Natural killer cell (primary cell): ENCODE results near the gene HOXC4. TPM values are rescaled to one million over a fixed set of nuclear protein-coding genes. Genes with fewer than 3 reads are reported as not detected.

Experiments used
- ATAC-seq, 3 donors: fragments of 150-1000 bp in 2 of 3; fragments of 200-7000 bp in 1 of 3; cut with Tn5 transposase; 1 replicate in 1 of 3; 2 replicates in 2 of 3; pipeline ENCODE4 v1.10.0; 2021; ENCODE audit warnings: mild to moderate bottlenecking in 2 of 3, moderate library complexity in 2 of 3
- DNase-seq, 2 donors: peaks; one replicate each; pipeline versions ENCODE4 v3.0.0 to v3.0.0-alpha.2; 2013 to 2021; ENCODE audit warnings: mixed read lengths in 1 of 2
- H3K27ac ChIP-seq: one replicate; pipeline ENCODE4 v1.5.1; 2013; ENCODE audit warnings: mild to moderate bottlenecking, low read length
- H3K27me3 ChIP-seq: one replicate; pipeline ENCODE4 v1.6.1; 2013; ENCODE audit warnings: low read length; ENCODE audit not compliant: control insufficient read depth, insufficient read depth
- H3K36me3 ChIP-seq: one replicate; pipeline ENCODE4 v1.6.1; 2013; ENCODE audit warnings: low read length; ENCODE audit not compliant: control insufficient read depth, insufficient read depth
- H3K4me1 ChIP-seq: one replicate; pipeline ENCODE4 v1.6.1; 2013; ENCODE audit warnings: low read length; ENCODE audit not compliant: control insufficient read depth, insufficient read depth
- H3K4me3 ChIP-seq: one replicate; pipeline ENCODE4 v1.5.1; 2013; ENCODE audit warnings: low read length
- H3K9me3 ChIP-seq: one replicate; pipeline ENCODE4 v1.6.1; 2013; ENCODE audit warnings: low read length; ENCODE audit not compliant: control insufficient read depth, insufficient read depth
- H3K27ac Mint-ChIP-seq, 2 donors: one replicate each; pipeline ENCODE4 v1.8.0; 2022; ENCODE audit warnings: mild to moderate bottlenecking in 2 of 2, mixed read lengths in 2 of 2, moderate library complexity in 1 of 2
- H3K27me3 Mint-ChIP-seq, 2 donors: one replicate each; pipeline ENCODE4 v1.8.0; 2022; ENCODE audit warnings: low read depth in 2 of 2, mixed read lengths in 2 of 2
- H3K36me3 Mint-ChIP-seq: one replicate; pipeline ENCODE4 v1.8.0; 2022; ENCODE audit warnings: mixed read lengths
- H3K4me1 Mint-ChIP-seq, 2 donors: one replicate each; pipeline ENCODE4 v1.8.0; 2022; ENCODE audit warnings: mixed read lengths in 2 of 2
- H3K4me3 Mint-ChIP-seq: one replicate; pipeline ENCODE4 v1.8.0; 2022; ENCODE audit warnings: mild to moderate bottlenecking, moderate library complexity, mixed read lengths
- H3K9me3 Mint-ChIP-seq, 2 donors: one replicate each; pipeline ENCODE4 v1.8.0; 2022; ENCODE audit warnings: mixed read lengths in 2 of 2
- WGBS: methylation state at CpG from one replicate; pipeline ENCODE4 v1.1.7; 2013; ENCODE audit warnings: missing lambda C conversion rate; ENCODE audit not compliant: insufficient coverage; 5-methylcytosine and 5-hydroxymethylcytosine counted together
- intact Hi-C: fragments of 100-400 bp; cut with micrococcal nuclease; formaldehyde crosslinking; loops from one replicate; pipeline ENCODE4 v1.14.2; 2022
- total RNA-seq, 4 donors: library from RNA; stranded (reverse); fragments of 120-200 nt in 1 of 4; gene quantifications; one replicate each; pipeline versions ENCODE4 v1.2.3 to v1.2.4, GENCODE V29; 2013 to 2022
- TF ChIP-seq, protein P1 (sequence below): fragments of 200-600 bp; IDR thresholded peaks from one replicate; pipeline ENCODE4 v1.8.0; 2022; ENCODE audit warnings: antibody characterized with exemption

Gene HOXC4
- total RNA-seq, 3 donors from 2014 or later (not counting 1 experiment from before 2014, with no cell fraction given), result 0.95 to 3.2 (median 1.8) TPM

DNA sequence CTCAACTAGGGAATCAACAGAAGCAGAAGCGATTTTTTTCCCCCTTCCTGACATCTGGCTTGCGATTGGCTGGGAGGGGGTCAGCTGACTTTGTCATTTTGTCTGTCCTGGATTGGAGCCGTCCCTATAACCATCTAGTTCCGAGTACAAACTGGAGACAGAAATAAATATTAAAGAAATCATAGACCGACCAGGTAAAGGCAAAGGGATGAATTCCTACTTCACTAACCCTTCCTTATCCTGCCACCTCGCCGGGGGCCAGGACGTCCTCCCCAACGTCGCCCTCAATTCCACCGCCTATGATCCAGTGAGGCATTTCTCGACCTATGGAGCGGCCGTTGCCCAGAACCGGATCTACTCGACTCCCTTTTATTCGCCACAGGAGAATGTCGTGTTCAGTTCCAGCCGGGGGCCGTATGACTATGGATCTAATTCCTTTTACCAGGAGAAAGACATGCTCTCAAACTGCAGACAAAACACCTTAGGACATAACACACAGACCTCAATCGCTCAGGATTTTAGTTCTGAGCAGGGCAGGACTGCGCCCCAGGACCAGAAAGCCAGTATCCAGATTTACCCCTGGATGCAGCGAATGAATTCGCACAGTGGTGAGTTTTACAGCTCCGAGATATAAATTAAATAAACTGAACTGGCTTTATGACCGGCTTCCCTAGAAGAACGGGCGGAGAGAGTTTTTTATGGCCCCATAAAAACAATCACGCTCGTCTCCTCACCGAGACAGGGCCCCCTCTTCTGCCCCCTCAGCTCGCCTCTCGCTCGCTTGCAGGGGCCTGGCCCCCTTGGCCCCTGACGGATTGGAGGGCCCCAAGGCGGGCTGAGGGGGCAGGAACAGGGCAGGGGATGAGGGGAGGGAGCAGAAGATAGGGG lies 25.1 kb upstream of the HOXC4 start, which contains the start of gene HOXC6:
HOXC6 (plus strand) TSS at position 127 of the 888 bp plus-strand sequence; CDS start at position 209, 82 bp downstream.
- WGBS, result 8% methylated on average over 34 of the region's 36 CpGs
- Histone ChIP-seq H3K9me3 (peaks cover 9% of the 10 kb centered on the region), H3K4me1 (peaks cover 14% of the 10 kb centered on the region), H3K27me3 (peaks cover 82% of the 10 kb centered on the region), H3K36me3 (no peaks in the 10 kb centered on the region), H3K4me3 (no peak within 1 kb of the TSS), H3K27ac (no peak within 1 kb of the TSS)
- TF ChIP-seq, protein P1, sequence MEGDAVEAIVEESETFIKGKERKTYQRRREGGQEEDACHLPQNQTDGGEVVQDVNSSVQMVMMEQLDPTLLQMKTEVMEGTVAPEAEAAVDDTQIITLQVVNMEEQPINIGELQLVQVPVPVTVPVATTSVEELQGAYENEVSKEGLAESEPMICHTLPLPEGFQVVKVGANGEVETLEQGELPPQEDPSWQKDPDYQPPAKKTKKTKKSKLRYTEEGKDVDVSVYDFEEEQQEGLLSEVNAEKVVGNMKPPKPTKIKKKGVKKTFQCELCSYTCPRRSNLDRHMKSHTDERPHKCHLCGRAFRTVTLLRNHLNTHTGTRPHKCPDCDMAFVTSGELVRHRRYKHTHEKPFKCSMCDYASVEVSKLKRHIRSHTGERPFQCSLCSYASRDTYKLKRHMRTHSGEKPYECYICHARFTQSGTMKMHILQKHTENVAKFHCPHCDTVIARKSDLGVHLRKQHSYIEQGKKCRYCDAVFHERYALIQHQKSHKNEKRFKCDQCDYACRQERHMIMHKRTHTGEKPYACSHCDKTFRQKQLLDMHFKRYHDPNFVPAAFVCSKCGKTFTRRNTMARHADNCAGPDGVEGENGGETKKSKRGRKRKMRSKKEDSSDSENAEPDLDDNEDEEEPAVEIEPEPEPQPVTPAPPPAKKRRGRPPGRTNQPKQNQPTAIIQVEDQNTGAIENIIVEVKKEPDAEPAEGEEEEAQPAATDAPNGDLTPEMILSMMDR, result no peak
- ATAC-seq (no peak), DNase-seq (peak in 1 of 2 donors; percentile 25)
- H3K4me3 Mint-ChIP-seq, result no peak within 1 kb of the TSS
- peaks cover 78 to 93% of the 10 kb centered on the region in 2 donors for H3K27me3 Mint-ChIP-seq
- peaks cover 10 to 17% of the 10 kb centered on the region in 2 donors for H3K4me1 Mint-ChIP-seq
- H3K9me3 Mint-ChIP-seq, result peaks cover 0 to 2% of the 10 kb centered on the region in 2 donors
- no peak within 1 kb of the TSS for H3K27ac Mint-ChIP-seq
- intact Hi-C loops, result no loop called here
- H3K36me3 Mint-ChIP-seq, result no peaks in the 10 kb centered on the region

DNA sequence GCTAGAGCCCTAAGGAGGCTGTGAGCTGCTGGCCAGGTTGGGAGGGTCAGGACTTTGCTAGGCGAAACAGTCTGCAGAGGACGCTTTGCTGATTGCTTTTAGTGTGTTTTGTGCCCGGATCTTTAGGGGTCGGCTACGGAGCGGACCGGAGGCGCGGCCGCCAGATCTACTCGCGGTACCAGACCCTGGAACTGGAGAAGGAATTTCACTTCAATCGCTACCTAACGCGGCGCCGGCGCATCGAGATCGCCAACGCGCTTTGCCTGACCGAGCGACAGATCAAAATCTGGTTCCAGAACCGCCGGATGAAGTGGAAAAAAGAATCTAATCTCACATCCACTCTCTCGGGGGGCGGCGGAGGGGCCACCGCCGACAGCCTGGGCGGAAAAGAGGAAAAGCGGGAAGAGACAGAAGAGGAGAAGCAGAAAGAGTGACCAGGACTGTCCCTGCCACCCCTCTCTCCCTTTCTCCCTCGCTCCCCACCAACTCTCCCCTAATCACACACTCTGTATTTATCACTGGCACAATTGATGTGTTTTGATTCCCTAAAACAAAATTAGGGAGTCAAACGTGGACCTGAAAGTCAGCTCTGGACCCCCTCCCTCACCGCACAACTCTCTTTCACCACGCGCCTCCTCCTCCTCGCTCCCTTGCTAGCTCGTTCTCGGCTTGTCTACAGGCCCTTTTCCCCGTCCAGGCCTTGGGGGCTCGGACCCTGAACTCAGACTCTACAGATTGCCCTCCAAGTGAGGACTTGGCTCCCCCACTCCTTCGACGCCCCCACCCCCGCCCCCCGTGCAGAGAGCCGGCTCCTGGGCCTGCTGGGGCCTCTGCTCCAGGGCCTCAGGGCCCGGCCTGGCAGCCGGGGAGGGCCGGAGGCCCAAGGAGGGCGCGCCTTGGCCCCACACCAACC lies 23.9 kb upstream of the HOXC4 start:
- TF ChIP-seq, protein P1, result no peak
- H3K27me3 Mint-ChIP-seq, result peaks cover 77 to 93% of the 10 kb centered on the region in 2 donors
- intact Hi-C loops, result loop anchor here (5.0 to 10.0 kb wide), 2 partner anchors 32 to 55 kb away; no protein-coding TSS in a partner anchor
- ATAC-seq, result no peak
- 22% methylated on average over 44 of the region's 53 CpGs for WGBS
- peaks cover 26% of the 10 kb centered on the region for H3K4me1 ChIP-seq
- no peak overlapping the region for H3K27ac ChIP-seq
- H3K4me3 ChIP-seq, result no peak overlapping the region
- H3K4me3 Mint-ChIP-seq, result no peak overlapping the region
- H3K9me3 Mint-ChIP-seq, result peaks cover 0 to 2% of the 10 kb centered on the region in 2 donors
- no peaks in the 10 kb centered on the region for H3K36me3 ChIP-seq
- peaks cover 82% of the 10 kb centered on the region for H3K27me3 ChIP-seq
- peaks cover 9% of the 10 kb centered on the region for H3K9me3 ChIP-seq
- no peaks in the 10 kb centered on the region for H3K36me3 Mint-ChIP-seq
- H3K4me1 Mint-ChIP-seq, result peaks cover 19 to 27% of the 10 kb centered on the region in 2 donors
- no peak overlapping the region for H3K27ac Mint-ChIP-seq
- DNase-seq, result no peak

DNA sequence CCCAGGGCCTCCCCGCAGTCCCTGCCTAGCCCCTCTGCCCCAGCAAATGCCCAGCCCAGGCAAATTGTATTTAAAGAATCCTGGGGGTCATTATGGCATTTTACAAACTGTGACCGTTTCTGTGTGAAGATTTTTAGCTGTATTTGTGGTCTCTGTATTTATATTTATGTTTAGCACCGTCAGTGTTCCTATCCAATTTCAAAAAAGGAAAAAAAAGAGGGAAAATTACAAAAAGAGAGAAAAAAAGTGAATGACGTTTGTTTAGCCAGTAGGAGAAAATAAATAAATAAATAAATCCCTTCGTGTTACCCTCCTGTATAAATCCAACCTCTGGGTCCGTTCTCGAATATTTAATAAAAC lies 23.2 kb upstream of the HOXC4 start:
- no peak overlapping the region for H3K4me3 ChIP-seq
- ATAC-seq, result no peak
- peaks cover 23 to 32% of the 10 kb centered on the region in 2 donors for H3K4me1 Mint-ChIP-seq
- no peak overlapping the region for H3K27ac Mint-ChIP-seq
- peaks cover 0 to 2% of the 10 kb centered on the region in 2 donors for H3K9me3 Mint-ChIP-seq
- H3K4me1 ChIP-seq, result peaks cover 29% of the 10 kb centered on the region
- H3K9me3 ChIP-seq, result peaks cover 9% of the 10 kb centered on the region
- H3K27me3 Mint-ChIP-seq, result peaks cover 79 to 93% of the 10 kb centered on the region in 2 donors
- no peaks in the 10 kb centered on the region for H3K36me3 ChIP-seq
- no peaks in the 10 kb centered on the region for H3K36me3 Mint-ChIP-seq
- TF ChIP-seq, protein P1, result no peak
- peaks cover 86% of the 10 kb centered on the region for H3K27me3 ChIP-seq
- intact Hi-C loops, result loop anchor here (5.0 to 10.0 kb wide), 2 partner anchors 33 to 54 kb away; no protein-coding TSS in a partner anchor
- no peak overlapping the region for H3K27ac ChIP-seq
- WGBS, result 29% methylated on average over 1 of the region's 7 CpGs
- no peak for DNase-seq
- peak overlapping the region; percentile 17 for H3K4me3 Mint-ChIP-seq
